Kidney capillary endothelial cell (primary cell): ENCODE results near the gene TNPO3.

Experiments
- DNase-seq: peaks from one replicate; pipeline ENCODE4 v3.0.0-alpha.2; 2018; ENCODE audit warnings: low spot score

TNPO3 gene

GRCh38 chr7:128939075-128939860, 115.6 kb downstream of the TNPO3 start:
- DNase-seq: no peak

GRCh38 chr7:128938544-128939074, 116.3 kb downstream of the TNPO3 start:
- no peak for DNase-seq

DNA sequence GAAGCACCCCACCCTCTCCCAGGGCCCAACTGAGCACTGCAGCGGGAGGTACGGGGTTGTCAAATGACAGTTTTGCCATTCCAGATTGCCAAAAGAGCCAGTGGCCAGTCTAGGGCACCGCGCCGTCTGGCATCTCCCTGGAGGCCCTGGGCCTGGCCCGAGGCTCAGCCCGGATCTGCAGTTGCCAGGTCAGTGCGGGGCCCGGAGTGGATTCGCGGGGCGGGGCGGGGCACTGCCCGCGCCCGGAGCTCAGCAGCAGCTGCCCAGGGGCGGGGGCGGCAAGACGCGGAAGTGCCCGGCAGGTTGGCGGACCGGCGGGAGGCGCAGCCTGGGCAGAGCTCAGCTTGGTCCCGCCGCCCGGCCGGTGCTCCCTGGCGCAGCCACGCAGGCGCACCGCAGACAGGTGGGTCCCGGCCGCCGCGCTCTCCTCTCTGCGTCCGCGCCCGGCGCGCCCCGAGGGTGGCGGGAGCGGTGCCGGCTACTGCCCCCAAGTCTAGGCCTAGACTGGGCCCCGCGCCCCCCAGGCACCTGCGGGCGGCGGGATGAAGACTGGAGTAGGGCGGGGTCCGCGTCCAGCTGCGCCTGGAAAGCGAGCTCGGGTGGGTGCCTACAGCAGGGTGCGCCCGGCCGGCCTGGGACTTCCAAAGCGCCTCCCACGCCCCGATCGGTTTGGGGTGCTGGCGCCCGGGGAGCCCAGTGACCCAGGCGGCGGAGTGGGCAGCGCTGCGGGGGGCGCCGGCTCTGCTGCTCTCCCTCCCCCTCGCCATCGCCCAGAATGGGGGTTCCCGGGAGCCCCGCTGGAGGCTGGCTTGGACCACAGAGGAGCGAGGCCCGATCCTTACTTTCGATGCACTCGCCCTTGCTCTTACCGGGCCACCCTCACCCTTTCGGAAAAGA, 117.0 kb downstream of the TNPO3 start, which contains the start of gene IRF5:
Gene IRF5 (plus strand): TSS at position 281 of the 897 bp plus-strand sequence. CDS start 4,155 bp downstream, outside the sequence.
- DNase-seq: no peak

DNA sequence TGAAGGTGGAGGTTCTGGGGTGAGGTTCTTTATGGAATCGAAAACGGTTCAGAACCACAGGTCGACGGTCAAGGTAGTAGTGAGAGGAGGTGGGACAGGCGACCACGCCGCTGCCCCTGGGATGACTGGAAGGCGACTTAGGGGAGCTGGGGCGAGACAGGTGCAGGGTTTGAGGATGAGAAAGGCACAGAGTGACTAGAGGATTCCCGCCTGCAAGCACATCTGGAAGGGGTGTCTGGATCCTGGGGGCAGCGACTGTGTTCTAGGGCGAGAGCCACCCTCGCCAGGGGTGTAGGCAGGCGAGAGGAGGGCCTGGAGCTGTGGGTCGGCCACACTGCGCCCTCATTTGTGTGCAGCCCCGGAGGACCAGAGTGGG, 117.7 kb downstream of the TNPO3 start:
- DNase-seq: no peak

DNA sequence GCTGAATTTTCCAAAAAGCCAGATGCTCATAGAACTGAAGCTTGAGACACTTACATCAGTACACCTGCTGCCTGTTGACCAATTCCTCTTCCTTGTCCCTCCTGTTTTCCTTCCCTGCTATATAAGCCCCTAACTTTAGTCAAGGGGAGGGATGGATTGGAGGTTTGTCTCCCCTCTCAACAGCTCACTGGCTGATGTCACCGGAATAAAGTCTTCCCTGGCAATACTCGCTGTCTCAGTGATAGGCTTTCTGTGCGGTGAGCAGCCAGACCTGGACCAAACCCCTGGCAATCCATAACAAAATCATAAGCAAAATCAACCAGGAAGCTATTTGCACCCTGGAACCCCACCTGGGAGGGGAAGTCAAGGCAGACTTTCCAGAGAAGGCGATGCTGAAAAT, 118.1 kb downstream of the TNPO3 start:
- no peak for DNase-seq

DNA sequence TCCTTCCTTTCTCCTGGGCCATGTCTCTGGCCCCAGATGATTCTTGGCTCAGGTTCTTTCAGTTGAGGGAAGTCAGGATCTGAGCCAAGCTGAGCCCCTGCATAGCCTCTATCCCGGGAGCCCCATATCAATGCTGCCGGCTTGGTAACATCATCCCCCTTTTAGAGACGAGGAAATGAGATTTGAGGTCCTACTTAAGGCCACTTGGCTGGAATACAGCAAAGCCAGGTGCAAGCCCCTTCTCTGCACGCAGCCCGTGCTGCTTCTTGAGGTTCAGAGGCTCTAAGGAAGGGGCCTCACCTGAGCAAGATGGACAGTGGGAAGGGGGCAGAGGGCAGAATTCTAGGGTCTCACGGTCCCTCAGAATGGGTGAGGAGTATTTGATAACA, 119.6 kb downstream of the TNPO3 start:
- no peak for DNase-seq

DNA sequence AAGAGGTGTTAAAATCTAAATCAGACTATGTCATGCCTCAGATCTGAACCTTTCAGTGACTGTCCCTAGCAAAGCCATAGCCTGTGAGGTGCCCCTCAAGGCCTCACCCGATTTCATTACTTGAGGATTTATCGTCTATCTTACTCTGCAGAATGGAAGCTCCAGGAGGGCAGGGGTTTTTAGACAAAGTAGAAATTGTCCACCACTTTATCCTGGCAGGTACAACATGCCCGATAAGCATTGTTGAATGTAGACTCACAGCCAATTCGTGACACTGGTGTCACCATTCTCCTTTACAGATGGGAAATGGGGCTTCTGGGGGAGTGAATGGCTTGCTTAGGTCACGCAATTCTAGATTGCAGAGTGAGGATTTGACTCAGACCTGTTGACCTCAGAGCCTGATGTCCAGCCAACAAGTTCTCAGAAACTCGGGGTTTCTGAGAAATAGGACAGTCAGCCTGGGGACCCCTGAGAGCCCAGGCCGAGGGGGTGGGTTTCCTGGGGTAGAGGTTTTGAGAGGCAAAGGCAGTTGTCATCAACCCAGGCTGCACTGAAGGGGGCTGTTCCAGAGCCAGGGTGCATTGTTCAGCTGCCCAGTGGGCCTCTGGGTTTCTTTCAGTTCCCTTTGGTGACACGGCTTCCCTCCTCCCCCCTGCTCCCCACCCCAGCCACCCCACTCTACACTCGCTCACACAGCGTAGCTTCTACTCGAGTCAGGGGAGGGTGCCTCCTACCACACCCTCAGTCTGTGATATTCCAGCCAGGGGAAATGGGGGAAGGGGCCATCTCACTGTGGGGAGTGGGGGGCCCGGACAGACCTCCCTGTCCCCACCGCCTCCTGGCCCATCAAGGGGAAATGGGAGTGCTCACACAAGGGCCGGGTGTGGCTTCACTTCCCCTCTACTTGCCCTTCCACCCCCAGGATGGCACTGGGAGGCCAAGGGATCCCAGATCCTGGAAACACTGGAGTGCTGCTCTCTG, 120.3 kb downstream of the TNPO3 start:
- DNase-seq: no peak

DNA sequence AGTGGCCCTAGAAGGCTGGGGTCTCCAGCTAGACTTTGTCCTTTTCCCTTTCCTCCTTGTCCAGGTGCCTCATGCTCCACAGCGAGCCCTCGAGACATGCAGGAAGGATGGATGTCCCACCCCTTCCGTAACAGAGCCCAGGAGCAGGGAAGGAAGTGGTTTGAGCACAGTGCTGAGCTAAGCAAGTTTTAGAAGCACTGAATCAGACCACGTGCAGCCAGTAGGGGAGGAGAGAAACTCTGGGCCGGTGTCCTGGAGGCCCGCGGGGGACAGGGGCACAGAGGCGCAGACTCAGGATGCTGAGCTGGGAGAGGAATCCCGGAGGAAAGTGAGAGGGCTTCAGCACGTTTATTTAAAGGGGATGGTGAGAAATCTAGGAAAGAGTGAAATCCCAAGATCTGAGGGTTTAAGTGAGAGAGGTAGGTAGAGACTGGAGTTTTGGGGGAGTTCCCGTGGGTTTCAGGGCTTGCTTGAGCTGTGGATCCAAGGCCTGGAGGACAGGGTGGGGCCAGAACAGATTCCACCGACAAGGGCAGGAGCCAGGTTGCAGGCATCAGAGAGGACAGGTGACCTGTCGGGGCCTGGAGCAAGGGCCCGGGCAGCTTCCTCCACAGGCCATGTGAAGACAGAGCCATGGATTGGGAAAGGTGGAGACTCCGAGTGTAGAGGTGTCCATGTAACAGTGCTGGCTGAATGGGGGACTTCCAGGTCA, 121.6 kb downstream of the TNPO3 start:
- DNase-seq: no peak

GRCh38 chr7:128932862-128933179, 122.1 kb downstream of the TNPO3 start:
- DNase-seq: no peak

DNA sequence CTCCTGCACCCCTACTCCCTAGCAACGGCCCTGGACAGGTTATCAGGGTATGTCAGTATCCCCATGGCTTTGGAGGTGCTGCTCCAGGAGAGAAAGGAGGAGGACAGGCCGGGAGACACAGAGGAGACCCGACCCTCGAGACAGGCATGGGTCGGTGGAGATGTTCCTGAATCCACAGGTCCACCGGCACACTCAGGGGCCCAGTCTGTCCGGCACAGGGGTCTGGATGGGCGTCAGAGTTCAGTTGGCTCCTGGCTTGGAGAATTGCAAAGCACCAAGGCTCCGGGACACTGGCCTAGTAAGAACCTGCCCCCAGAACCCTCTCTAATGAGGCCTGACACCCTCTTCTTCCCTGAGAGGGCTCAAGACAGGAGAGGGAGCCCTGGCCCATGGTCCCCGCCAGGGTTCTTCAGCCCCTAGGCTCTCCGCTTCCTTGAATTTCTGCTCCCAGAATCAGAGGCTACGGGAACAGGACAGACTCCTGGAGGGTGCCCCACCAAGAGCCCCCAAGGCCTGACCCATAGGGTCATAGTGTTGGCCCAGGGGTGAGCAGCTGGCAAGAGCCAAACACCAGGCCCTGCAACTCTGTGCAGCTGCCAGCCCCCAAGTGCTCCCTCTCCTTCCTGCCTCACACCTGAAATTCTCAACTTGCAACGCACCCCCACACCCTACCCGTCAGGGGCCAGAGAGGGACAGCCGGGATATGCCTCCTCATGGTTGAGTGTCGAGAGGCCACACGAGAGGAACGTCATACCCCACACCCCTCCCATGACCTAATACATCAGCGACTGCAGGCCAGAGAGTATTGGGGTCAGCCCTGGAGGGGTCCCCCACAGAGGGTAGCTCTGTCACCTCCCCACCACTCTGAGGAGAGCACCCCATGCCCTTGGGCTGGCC, 122.7 kb downstream of the TNPO3 start:
- no peak for DNase-seq

- DNase-seq: no peak
Measured at GRCh38 chr7:128931190-128931798, 123.6 kb downstream of the TNPO3 start.

DNA sequence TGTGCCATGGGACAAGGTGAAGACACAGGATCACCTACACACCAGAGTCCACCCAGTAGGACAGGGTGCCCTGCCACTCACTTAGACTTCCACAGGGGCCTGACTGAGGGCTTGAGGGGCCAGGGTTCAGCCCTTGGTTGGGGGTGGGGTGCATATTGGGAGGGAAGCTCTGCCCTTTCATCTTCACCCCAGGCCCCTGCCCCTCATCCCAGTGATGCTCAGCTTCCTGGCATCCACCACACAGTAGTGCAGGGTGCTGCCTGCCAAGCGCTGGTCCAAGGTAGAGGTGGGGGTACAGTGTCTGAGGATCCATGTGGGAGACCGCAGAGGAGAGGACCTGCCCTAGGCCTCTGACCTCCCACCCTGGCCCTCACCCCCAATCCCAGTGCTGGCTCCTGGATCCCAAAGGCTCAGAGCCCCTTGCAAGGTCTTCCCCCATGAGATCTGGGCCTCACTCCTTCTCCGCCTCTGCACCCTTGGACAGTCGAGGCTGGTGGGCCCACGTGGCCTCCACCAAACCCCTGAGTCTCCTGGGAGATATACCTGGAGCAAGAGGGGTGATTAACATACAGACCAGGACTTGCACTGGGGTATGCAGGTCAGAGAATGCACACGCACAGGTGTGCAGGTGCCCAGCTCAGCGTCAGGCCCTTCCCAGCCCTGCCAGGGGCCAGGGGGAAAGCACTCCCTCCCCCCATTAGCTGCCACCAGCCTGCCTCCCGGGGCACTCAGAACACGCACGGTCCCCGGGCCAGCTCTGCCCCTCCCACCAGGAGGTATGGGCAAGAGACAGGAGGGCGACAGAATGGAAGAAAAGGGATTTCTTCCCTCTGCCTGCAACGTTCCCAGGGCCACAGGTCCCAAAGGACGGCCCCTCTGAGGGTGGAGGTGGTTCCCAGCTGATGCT, 125.8 kb downstream of the TNPO3 start:
- no peak for DNase-seq

GRCh38 chr7:128928159-128928813, 126.6 kb downstream of the TNPO3 start:
- no peak for DNase-seq

- DNase-seq: no peak
Measured at GRCh38 chr7:128924707-128925588, 130.0 kb downstream of the TNPO3 start.

- DNase-seq: no peak
Measured at GRCh38 chr7:128923411-128923800, 131.5 kb downstream of the TNPO3 start.

- no peak for DNase-seq
Measured at GRCh38 chr7:128922496-128923410, 132.2 kb downstream of the TNPO3 start.
